GM12872 (cell line): ENCODE data around the gene TBX1.

Experiments used
- TF ChIP-seq, protein P1 (sequence below): IDR thresholded peaks from 3 replicates; pipeline ENCODE4 v1.5.1; 2011; ENCODE audit warnings: low read depth, mild to moderate bottlenecking, low read length, moderate library complexity; ENCODE audit not compliant: insufficient read depth

Gene TBX1

DNA sequence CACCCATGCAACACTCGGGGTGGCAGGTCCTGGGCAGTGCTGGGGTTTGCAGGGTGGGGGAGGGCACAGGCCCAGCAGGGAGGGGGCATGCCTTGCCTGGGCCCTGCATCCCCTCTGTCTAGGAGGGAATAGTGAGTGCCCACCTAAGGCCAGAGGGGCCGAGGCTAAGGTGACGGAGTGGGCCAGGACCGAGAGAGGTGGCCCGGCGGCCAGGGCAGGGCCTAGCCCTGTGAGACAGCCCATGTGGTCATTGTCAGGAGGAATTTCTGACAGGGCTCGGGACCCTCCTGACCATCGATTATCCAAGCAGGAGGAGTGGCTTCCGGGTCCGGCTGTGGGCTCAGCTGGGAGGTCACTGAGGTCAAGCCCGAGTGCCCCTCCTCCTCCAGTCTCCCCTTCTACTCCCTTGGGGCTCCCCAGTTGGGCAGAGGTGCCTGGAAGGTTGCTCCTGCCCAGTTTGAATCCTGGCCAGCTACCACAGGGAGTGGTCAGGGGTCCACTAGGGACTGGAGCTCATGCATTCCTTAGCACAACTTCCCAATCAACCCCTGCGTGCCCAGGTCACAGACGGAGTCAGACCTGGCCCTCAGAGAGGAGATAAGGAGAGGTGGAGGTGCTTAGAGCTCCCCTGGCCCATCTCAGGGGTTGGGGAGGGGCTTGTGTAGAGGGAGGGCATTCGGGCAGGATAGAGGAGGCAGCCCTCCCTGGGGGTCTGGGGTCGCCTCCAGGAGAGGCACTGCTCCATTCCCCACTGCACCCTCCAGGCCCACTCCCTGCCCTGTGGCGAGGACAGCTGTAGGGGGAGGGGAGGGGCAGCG is 22.5 kb upstream of the TBX1 start:
- TF ChIP-seq, protein P1, sequence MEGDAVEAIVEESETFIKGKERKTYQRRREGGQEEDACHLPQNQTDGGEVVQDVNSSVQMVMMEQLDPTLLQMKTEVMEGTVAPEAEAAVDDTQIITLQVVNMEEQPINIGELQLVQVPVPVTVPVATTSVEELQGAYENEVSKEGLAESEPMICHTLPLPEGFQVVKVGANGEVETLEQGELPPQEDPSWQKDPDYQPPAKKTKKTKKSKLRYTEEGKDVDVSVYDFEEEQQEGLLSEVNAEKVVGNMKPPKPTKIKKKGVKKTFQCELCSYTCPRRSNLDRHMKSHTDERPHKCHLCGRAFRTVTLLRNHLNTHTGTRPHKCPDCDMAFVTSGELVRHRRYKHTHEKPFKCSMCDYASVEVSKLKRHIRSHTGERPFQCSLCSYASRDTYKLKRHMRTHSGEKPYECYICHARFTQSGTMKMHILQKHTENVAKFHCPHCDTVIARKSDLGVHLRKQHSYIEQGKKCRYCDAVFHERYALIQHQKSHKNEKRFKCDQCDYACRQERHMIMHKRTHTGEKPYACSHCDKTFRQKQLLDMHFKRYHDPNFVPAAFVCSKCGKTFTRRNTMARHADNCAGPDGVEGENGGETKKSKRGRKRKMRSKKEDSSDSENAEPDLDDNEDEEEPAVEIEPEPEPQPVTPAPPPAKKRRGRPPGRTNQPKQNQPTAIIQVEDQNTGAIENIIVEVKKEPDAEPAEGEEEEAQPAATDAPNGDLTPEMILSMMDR, result no peak

DNA sequence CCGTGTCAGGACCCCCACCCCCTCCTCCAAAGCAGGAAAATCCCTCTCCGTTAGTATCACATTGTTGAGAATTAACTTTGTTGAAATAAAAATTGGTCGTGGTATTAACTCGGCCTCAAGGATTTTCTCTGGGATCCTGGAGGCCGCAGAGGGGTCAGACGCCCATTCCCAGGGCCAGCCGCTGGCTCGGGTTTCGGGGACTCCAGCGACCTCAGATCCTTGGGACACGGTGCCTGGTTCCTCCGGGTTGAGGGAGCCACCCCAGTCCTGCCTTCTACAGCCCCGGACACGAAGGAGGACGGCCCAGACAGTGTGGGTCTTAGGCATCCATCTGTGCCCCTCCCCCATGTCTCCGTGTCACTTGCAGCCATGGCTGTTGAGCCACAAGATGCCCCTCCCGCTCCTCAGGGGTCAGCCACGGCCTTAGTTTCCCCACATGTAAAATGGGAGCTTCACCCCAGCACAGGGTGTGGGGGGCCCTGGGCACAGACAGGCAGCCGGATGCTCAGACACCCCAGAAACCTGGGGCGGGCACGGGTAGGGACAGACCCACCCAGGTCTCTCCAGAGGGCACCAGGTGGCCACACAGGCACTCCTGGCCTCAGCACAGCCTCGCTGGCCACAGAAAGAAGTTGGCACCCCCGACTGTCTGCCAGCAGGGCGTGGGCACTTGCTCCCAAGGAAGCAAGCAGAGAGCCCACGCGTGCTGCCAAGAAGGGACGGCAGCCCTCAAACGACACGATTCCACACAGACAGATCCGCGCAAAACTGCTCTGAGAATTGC is 21.7 kb upstream of the TBX1 start:
- TF ChIP-seq, protein P1, result no peak

DNA sequence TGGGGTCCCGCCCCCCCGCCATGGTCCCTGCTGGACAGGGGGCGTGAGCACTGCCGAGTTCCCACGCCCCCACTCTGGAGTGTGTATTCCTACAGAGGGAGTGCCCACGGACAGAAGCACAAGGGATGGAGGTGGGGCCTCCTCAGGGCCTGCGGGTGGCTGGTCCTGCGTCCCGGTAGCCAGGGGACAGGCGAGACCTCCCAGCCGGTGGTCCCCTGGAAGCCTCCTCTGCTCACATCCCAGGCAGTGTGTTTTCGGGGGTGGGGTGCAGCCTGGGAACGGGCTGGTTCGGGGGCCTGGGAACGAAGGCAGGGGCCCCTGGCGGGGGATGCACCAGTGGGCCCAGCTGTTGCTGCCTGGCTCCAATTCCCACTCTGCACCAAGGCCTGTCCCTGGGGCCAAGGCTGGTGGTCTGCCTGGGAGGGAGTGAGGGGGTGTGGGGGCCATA is 21.1 kb upstream of the TBX1 start:
- TF ChIP-seq, protein P1, result no peak

DNA sequence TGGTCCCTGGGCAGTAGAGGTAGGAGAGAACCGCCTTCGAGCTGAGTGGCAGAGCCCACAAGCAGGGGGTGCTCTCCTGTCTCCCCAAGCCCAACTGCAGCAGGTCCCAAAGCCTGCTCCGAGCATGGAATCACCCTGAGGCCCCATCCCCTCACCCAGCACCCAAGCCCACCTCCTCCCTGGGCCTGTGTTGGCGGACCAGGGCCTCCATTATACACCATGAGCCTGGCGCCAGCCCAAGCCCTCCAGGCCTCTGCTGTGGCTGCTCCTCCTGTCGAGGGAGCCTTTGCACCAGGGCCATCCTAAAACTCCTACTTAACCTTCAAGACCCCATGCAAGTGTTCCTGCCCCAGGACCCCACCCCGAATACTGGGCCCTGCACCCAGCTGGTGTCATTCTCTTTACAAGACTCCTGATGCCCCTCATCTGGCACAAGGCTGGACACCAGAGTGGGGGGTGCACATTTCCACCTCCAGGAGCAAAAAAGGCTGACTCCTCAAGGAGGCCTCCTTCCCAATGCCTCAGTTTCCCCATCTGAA is 20.6 kb upstream of the TBX1 start:
- TF ChIP-seq, protein P1, result no peak

DNA sequence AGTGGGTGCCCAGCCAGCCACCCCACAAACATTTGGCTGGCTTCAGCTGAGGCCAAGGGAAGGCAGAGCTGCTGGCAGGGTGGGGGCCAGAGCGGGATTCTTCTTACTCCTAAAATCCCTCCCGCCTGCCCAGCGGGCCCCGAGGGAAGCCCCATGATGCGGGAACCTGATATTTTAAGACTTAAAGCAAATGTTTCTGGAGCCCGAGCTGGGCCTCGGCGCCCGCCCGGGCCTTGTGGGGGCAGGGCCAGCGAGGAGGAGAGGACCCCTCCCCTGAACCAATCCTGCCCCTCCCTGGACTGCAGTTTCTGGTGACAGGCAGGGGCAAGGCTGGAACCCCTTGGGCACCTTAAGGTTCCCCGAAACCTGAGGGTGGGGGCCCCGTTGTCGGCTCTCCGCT is 20.0 kb upstream of the TBX1 start:
- TF ChIP-seq, protein P1, result no peak

DNA sequence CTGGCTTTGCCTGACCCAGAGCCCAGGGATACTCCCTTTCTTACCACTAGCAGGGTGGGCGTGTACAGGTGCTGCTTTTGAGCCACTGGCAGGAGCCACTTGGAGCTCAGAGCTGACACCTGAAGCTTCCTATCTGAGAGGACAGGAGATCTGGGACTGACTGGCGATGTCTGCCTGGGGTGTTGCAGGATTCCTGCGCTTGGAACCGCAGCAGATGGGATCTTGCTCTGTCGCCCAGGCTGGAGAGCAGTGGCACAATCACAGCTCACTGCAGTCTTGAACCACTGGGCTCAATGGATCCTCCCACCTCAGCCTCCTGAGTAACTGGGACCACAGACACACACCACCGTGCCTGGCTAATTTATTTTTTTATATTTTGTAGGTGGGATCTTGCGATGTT is 19.5 kb upstream of the TBX1 start:
- TF ChIP-seq, protein P1, result no peak
